Sciatic nerve (tissue), 2 donors: Measurements from ENCODE around the gene GABBR2. TPM values are rescaled to one million over a fixed set of nuclear protein-coding genes. Genes with fewer than 3 reads are reported as not detected.

Source experiments
- ATAC-seq: fragments of 200-7000 bp; cut with Tn5 transposase; one replicate; pipeline ENCODE4 v1.9.1; 2020; ENCODE audit warnings: mild to moderate bottlenecking, moderate library complexity
- DNase-seq: peaks from one replicate; pipeline ENCODE4 v3.0.0-alpha.2; 2020; ENCODE audit warnings: low spot score
- intact Hi-C: fragments of 100-400 bp; cut with DNase I; formaldehyde crosslinking; loops from one replicate; pipeline ENCODE4 v1.14.2; 2022
- total RNA-seq: library from RNA; stranded (reverse); fragmentation: NEBNext Ultra II Directional; extraction: Animal tissue kit (Norgen Biotek cat#: 25700); gene quantifications from one replicate; pipeline ENCODE4 v1.2.1, GENCODE V29; 2021
- donor health status: DM: no; HTN: no; CAD: no.
- donor health status: DM: no; HTN: no; CAD: no.

The GABBR2 gene
- total RNA-seq, 1 donor from 2014 or later, result 0.49 TPM

GRCh38 chr9:98314381-98315066 is 394.2 kb downstream of the GABBR2 start:
- no peak for DNase-seq
- intact Hi-C loops, result loop anchor here (10.0 kb wide), 1 partner anchor 460 kb away; no protein-coding TSS in a partner anchor
- ATAC-seq, result no peak

GRCh38 chr9:98312365-98312764 is 396.4 kb downstream of the GABBR2 start:
- intact Hi-C loops, result loop anchor here (10.0 kb wide), 1 partner anchor 462 kb away; no protein-coding TSS in a partner anchor
- ATAC-seq, result no peak
- no peak for DNase-seq

GRCh38 chr9:98311541-98311940 is 397.2 kb downstream of the GABBR2 start:
- no peak for DNase-seq
- intact Hi-C loops, result loop anchor here (10.0 kb wide), 1 partner anchor 463 kb away; no protein-coding TSS in a partner anchor
- no peak for ATAC-seq

GRCh38 chr9:98310752-98311392 is 397.9 kb downstream of the GABBR2 start:
- intact Hi-C loops, result loop anchor here (10.0 kb wide), 1 partner anchor 464 kb away; no protein-coding TSS in a partner anchor
- ATAC-seq (no peak), DNase-seq (no peak)

- intact Hi-C loops, result no loop called here
- DNase-seq, result no peak
- no peak for ATAC-seq
These were observed 402.2 kb downstream of the GABBR2 start for GRCh38 chr9:98306384-98307145.

DNA sequence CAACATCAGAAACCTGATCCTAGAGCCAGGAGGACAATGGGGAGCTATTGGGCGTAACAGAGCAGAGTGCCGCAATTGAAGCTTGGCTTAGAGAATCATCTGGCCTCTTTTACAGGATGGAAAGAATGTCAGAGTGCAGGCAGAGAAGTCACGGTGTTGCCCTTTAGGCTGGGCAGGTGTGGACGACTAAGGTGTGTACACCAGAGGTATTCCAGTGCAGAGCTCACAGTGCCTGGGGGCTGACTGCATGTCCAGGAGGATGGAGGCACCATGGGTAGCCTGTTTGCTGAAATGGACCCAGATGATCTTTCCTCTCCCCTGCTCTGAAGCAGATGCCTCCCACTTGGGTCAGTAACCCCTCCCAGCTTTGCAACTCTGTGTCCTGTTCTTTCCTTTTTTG is 404.4 kb downstream of the GABBR2 start:
- ATAC-seq (no peak), DNase-seq (no peak)
- intact Hi-C loops, result no loop called here

GRCh38 chr9:98303633-98304125 is 405.1 kb downstream of the GABBR2 start:
- no peak for DNase-seq
- intact Hi-C loops, result no loop called here

GRCh38 chr9:98302938-98303632 is 405.6 kb downstream of the GABBR2 start:
- intact Hi-C loops, result no loop called here
- ATAC-seq, result peak; percentile 41
- no peak for DNase-seq

More at GRCh38 chr9:98303633-98304125, 405.1 kb downstream of the GABBR2 start:
- ATAC-seq, result no peak

GRCh38 chr9:98302150-98302549 is 406.6 kb downstream of the GABBR2 start:
- intact Hi-C loops, result no loop called here
- peak; percentile 78 for ATAC-seq
- no peak for DNase-seq

DNA sequence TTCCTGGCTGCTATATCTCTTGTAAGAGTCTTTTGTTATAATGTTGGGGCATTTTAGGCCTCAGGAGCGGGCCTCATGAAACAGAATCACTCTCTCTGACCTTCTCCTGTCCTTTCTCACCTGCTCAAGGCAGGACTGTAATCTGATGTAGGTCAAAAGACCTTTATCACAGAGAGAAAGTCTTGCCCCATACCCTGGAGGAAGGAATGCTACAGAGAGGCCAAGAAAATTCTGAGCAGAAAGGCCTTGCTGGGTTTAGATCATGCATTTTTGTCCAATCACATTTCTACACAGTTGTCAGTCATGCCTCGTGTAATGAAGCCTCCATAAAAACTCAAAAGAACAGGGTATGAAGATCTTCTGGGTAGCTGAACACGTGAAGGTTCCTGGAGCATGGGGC is 408.1 kb downstream of the GABBR2 start:
- no peak for ATAC-seq
- no peak for DNase-seq
- intact Hi-C loops, result no loop called here

DNA sequence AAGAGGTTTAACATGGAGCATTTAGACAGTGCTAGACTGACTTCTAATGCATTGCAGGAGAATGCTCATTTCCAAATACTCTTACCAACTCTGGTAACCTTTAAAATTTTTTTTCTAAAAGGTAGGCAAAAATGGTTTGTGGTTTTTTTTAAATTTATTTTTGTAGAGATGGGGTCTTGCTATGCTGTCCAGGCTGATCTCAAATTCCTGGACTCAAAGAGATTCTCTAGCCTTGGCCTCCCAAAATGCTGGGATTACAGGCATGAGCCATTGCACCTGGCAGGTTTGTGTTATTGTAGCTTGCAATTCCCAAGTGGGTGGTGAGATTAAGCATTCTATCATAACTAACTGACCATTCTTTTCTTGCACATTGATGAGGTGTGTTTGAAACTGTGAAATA is 410.3 kb downstream of the GABBR2 start:
- no peak for ATAC-seq
- intact Hi-C loops, result no loop called here
- no peak for DNase-seq

- intact Hi-C loops, result no loop called here
- no peak for ATAC-seq
These were observed 412.9 kb downstream of the GABBR2 start for GRCh38 chr9:98295824-98296223.

DNA sequence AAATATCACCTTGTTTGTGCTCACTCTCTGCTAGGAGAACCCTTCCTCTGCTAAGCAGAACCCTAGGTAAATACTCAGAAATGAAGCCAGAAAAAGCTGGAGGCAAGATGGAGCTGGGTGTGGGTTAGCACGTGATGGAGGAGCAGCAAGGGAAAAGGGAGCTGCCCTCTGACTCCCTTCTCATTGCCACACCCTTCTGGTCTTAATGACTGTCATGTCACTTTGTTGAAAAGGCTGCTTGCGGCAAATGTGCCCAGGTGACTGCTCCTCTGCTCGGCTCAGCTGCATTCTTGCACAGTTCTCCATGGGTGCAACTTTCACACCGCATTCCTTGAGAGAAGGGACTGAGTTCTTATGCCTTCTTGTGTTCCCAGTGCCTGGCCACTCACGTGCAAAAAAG is 416.9 kb downstream of the GABBR2 start:
- ATAC-seq (no peak), DNase-seq (no peak)
- intact Hi-C loops, result no loop called here

More at GRCh38 chr9:98295824-98296223, 412.9 kb downstream of the GABBR2 start:
- DNase-seq, result no peak

DNA sequence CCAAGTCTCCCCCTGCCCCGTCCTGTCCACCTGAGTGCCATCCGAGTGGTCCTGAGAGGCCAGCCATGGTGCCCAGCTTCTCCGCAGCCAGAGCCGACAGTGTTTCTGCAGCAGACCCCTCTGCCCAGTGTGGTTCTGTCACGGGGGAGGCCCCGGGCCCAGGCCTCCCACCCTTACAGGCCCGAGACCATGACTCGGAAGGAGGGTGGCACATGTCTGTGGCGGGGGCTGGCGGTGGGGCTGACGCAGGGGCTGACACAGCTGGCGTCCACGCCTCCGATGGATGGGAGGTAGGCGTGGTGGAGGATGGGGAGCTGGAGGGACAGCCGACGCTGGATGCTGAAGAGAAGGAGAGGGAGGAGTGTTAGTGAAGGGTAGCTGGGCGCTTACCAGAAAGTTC is 418.3 kb downstream of the GABBR2 start:
- ATAC-seq (no peak), DNase-seq (no peak)
- intact Hi-C loops, result no loop called here

- intact Hi-C loops, result no loop called here
- DNase-seq (no peak), ATAC-seq (peak; percentile 24)
These were observed 419.0 kb downstream of the GABBR2 start for GRCh38 chr9:98289614-98290201.

GRCh38 chr9:98288881-98289280 is 419.9 kb downstream of the GABBR2 start:
- intact Hi-C loops, result no loop called here
- ATAC-seq (no peak), DNase-seq (no peak)

DNA sequence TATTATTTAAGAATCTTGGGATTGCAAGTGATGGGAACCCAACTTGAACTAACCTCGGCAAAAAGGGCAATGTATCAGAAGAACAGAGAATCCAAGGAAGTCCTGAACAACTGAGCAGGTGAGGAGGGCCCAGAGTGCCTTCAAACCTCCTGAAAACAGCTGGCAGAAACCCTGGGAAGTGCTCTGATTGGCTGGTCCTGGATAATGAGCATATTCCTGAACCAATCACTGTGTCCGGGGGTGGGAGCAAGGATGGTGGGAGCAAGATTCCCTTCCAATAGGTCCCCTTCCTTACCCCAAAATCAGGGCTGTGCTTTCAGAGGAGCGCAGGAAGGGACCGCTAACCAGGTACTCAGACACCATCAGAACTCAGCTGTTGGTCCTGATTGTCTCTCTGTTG is 421.4 kb downstream of the GABBR2 start:
- ATAC-seq (no peak), DNase-seq (no peak)
- intact Hi-C loops, result no loop called here

DNA sequence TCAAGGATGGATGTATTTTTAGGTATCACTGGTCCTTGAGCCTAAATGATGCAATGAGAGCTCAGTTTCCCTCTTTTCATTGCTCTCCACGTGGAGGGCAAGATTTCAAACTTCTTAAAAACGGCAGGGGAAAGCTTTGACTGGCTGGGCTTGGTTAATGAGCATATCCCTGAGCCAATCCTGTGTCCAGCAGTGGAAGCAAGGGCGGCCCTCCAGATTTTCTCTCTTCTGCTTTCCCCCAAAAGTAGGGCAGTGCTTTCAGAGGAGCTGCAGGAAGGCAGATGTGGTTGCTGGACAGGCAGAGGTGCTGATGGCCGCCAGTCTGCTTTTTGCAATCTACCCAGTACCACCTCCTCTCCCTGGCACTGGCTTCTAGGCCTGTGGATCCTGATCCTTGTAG is 423.3 kb downstream of the GABBR2 start:
- no peak for DNase-seq

DNA sequence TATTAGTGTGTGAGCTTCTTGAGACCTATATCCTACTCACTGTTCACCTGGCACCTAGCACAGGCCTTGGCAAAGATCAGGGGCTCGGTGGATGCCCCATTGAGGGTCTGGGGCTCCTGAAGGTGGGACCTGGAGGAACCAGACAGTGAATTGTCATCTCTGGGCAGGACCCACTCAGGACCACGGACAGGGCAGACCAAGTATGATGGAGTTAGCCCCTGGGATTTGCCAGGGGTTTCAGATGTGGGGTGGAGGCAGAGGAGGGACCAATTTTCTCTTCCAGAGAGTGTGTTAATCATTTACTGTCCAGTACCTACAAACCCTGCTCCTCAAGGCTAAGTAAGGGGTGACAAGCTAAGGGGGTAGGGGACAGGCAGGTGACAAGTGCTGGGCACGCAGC is 424.0 kb downstream of the GABBR2 start:
- intact Hi-C loops, result no loop called here
- DNase-seq (no peak), ATAC-seq (no peak)

More for the DNA sequence above, 423.3 kb downstream of the GABBR2 start:
- no peak for ATAC-seq
- intact Hi-C loops, result no loop called here
